Osteoblast (primary cell): ENCODE results near the gene PLAGL2. TPM values are rescaled to one million over a fixed set of nuclear protein-coding genes. Genes with fewer than 3 reads are reported as not detected.
"Not testable (repeated sequence)": the region's sequence is repeated elsewhere in the genome, so short reads cannot be mapped to it uniquely, and the experiment has no call there.

Experiments
- DNase-seq: peaks from one replicate; pipeline ENCODE4 v3.0.0; 2011; ENCODE audit warnings: low spot score, mixed read lengths; ENCODE audit not compliant: insufficient read length; ENCODE audit errors: missing footprints
- H2AFZ ChIP-seq: 2 replicates; pipeline ENCODE4 v1.6.0; 2011; ENCODE audit warnings: mild to moderate bottlenecking, low read length
- H3K27ac ChIP-seq: 2 replicates; pipeline ENCODE4 v1.5.1; 2011; ENCODE audit warnings: mild to moderate bottlenecking, low read depth, low read length, moderate library complexity
- H3K27me3 ChIP-seq: 2 replicates; pipeline ENCODE4 v1.6.0; 2012; ENCODE audit warnings: mild to moderate bottlenecking, control low read depth, inconsistent platforms, low read length, moderate library complexity; ENCODE audit not compliant: insufficient read depth
- H3K36me3 ChIP-seq: 2 replicates; pipeline ENCODE4 v1.5.1; 2011; ENCODE audit warnings: mild to moderate bottlenecking, low read length, control low read depth, moderate library complexity; ENCODE audit not compliant: insufficient read depth
- H3K4me1 ChIP-seq: 2 replicates; pipeline ENCODE4 v1.5.1; 2011; ENCODE audit warnings: mild to moderate bottlenecking, low read length, control low read depth, moderate library complexity; ENCODE audit not compliant: insufficient read depth
- H3K4me2 ChIP-seq: 2 replicates; pipeline ENCODE4 v1.6.0; 2011; ENCODE audit warnings: mild to moderate bottlenecking, low read length; ENCODE audit not compliant: insufficient read depth
- H3K4me3 ChIP-seq: fragments of 200-600 bp; sonication (generic); 3 replicates; pipeline ENCODE4 v1.5.1; 2012; ENCODE audit warnings: mild to moderate bottlenecking, low read length, inconsistent platforms; ENCODE audit not compliant: insufficient read depth
- H3K79me2 ChIP-seq: 2 replicates; pipeline ENCODE4 v1.6.0; 2012; ENCODE audit warnings: mild to moderate bottlenecking, low read length, control low read depth, inconsistent platforms; ENCODE audit not compliant: insufficient read depth
- H3K9me3 ChIP-seq: 2 replicates; pipeline ENCODE4 v1.5.1; 2011; ENCODE audit warnings: low read depth, low read length, control low read depth
- H4K20me1 ChIP-seq: 2 replicates; pipeline ENCODE4 v1.6.0; 2012; ENCODE audit warnings: mild to moderate bottlenecking, low read length, control low read depth; ENCODE audit not compliant: insufficient read depth
- total RNA-seq: library from RNA; depleted of rRNA; stranded (reverse); fragments of >200 nt; gene quantifications from 2 replicates; pipeline ENCODE4 v1.2.3, GENCODE V29; 2012
- TF ChIP-seq, protein P1 (sequence below): IDR thresholded peaks from 2 replicates; pipeline ENCODE4 v1.5.1; 2011; ENCODE audit warnings: mild to moderate bottlenecking, low read depth, low read length, moderate library complexity; ENCODE audit errors: extremely low read depth

PLAGL2 gene
- total RNA-seq, 1 donor, result 2.5 TPM

DNA sequence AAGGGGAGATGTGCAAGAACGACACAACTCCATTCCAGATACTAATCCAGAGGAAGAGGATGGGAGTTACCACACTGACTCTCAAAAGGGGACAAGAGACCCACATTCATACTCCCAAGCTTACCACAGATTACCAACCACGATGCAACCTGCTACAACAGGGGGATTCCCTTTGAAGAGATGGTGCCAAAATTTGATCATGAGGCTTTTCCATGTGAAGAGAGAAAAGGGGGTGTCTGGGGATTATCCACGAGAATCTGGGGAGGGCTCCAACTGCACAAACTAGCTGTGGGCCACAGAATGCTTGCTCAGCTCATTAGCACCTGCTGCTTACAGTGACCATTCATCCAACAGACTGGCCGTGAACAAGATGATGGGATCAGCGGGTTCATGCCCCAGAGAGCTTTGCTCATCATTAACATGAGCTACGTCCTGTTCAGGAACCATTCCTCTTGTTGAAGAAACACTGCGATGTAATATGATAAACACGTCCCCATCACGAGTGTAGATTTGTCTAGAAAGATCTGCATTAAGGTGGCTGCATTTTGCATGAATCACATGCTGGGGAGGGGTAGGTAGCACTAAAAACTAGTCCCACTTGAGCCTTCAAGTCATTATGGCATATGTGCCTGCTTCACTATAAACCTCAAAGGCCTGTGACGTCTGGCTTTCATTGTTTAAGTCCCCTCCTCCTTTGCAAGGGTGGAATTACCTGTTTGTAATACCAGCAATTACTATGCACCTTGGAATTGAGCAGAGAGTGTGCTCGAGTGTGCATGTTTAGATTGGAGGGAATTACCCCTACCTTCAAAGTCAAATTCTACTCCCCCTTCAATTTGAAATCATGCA lies 4.0 kb downstream of the PLAGL2 start:
- Histone ChIP-seq H3K36me3 (peaks cover 19% of the 10 kb centered on the region), H3K79me2 (peaks cover 88% of the 10 kb centered on the region), H3K27me3 (no peaks in the 10 kb centered on the region), H3K4me2 (no peak overlapping the region), H4K20me1 (peaks cover 35% of the 10 kb centered on the region), H3K27ac (no peak overlapping the region), H2AFZ (no peak overlapping the region), H3K9me3 (no peaks in the 10 kb centered on the region), H3K4me3 (no peak overlapping the region), H3K4me1 (peaks cover 38% of the 10 kb centered on the region)
- DNase-seq, result peak; percentile 43
- TF ChIP-seq, protein P1, sequence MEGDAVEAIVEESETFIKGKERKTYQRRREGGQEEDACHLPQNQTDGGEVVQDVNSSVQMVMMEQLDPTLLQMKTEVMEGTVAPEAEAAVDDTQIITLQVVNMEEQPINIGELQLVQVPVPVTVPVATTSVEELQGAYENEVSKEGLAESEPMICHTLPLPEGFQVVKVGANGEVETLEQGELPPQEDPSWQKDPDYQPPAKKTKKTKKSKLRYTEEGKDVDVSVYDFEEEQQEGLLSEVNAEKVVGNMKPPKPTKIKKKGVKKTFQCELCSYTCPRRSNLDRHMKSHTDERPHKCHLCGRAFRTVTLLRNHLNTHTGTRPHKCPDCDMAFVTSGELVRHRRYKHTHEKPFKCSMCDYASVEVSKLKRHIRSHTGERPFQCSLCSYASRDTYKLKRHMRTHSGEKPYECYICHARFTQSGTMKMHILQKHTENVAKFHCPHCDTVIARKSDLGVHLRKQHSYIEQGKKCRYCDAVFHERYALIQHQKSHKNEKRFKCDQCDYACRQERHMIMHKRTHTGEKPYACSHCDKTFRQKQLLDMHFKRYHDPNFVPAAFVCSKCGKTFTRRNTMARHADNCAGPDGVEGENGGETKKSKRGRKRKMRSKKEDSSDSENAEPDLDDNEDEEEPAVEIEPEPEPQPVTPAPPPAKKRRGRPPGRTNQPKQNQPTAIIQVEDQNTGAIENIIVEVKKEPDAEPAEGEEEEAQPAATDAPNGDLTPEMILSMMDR, result no peak

- no peak overlapping the region for H2AFZ ChIP-seq
- H3K4me1 ChIP-seq, result peaks cover 31% of the 10 kb centered on the region
- no peak overlapping the region for H3K4me3 ChIP-seq
- H3K4me2 ChIP-seq, result peak overlapping the region; percentile 19
- H3K36me3 ChIP-seq, result peaks cover 31% of the 10 kb centered on the region
- H3K79me2 ChIP-seq, result peaks cover 74% of the 10 kb centered on the region
- peak overlapping the region; percentile 57 for H3K27ac ChIP-seq
- no peaks in the 10 kb centered on the region for H3K27me3 ChIP-seq
- TF ChIP-seq, protein P1, result no peak
- peak; percentile 50 for DNase-seq
- peaks cover 35% of the 10 kb centered on the region for H4K20me1 ChIP-seq
- H3K9me3 ChIP-seq, result no peaks in the 10 kb centered on the region
Observed at GRCh38 chr20:32201977-32202363, 5.6 kb downstream of the PLAGL2 start.

DNA sequence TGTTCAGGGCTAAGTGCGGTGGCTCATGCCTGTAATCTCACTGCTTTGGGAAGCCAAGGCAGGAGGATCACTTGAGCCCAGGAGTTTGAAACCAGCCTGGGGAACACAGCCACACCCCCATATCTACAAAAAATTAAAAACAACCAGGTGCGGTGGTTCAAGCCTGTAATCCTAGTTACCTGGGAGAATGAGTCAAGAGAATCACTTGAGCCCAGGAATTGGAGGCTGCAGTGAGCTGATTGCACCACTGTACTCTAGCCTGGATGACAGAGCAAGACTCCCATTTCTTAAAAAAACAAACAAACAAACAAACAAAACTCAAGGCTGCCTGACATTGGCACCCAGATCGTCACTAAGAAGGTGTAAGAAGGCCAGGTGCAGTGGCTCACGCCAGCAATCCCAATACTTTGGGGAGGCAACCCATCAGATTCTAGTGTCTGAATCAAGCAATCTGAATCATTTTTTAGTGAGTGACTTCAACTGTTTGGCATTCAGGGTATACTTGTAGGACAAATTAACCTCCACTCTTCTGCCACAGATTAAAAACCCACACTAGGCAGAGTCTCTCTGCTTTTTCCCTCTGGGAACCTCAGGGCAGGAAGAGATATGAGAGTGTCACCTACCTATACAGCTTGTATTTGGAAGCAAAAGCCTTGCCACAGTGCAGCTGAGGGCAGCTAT lies 6.1 kb downstream of the PLAGL2 start:
- Histone ChIP-seq H3K4me2 (peak overlapping the region; percentile 19), H4K20me1 (peaks cover 33% of the 10 kb centered on the region), H3K4me3 (no peak overlapping the region), H3K4me1 (peaks cover 26% of the 10 kb centered on the region), H3K27me3 (no peaks in the 10 kb centered on the region), H3K27ac (peak overlapping the region; percentile 57), H3K9me3 (no peaks in the 10 kb centered on the region), H3K79me2 (peaks cover 69% of the 10 kb centered on the region), H2AFZ (no peak overlapping the region), H3K36me3 (peaks cover 32% of the 10 kb centered on the region)
- DNase-seq, result peak; percentile 93
- TF ChIP-seq, protein P1, result no peak

GRCh38 chr20:32199006-32199405 lies 8.5 kb downstream of the PLAGL2 start:
- H3K9me3 ChIP-seq, result no peaks in the 10 kb centered on the region
- DNase-seq, result no peak
- H3K4me2 ChIP-seq, result no peak overlapping the region
- H3K27ac ChIP-seq, result no peak overlapping the region
- H3K4me1 ChIP-seq, result peaks cover 16% of the 10 kb centered on the region
- peaks cover 24% of the 10 kb centered on the region for H4K20me1 ChIP-seq
- H3K27me3 ChIP-seq, result no peaks in the 10 kb centered on the region
- H3K4me3 ChIP-seq, result no peak overlapping the region
- H2AFZ ChIP-seq, result no peak overlapping the region
- TF ChIP-seq, protein P1, result no peak
- H3K79me2 ChIP-seq, result peaks cover 48% of the 10 kb centered on the region
- H3K36me3 ChIP-seq, result peaks cover 46% of the 10 kb centered on the region

DNA sequence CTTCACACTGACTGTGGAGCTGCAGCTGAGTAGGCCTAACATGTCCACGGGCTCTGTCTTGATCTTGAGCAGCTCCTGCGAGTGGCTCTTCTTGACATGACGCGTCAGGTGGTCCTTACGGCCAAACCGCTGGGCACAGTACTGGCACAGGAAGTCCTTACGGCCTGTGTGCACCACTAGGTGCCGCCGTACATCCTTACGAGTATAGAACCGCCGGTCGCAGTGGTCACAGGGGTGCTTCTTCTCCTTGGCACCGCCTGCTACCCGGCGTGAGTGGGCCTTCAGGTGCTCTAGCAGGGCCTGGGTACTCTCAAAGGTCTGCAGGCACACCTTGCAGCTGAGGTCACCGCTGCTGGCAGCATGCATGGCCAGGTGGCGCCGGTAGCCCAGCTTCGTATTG lies 10.4 kb downstream of the PLAGL2 start:
- not testable (repeated sequence) for DNase-seq, H3K9me3 ChIP-seq, H3K27ac ChIP-seq, H2AFZ ChIP-seq, H3K27me3 ChIP-seq, H3K4me3 ChIP-seq, H3K4me2 ChIP-seq
- Histone ChIP-seq H3K4me1 (peaks cover 11% of the 10 kb centered on the region), H3K79me2 (peaks cover 29% of the 10 kb centered on the region), H3K36me3 (peaks cover 46% of the 10 kb centered on the region), H4K20me1 (peaks cover 15% of the 10 kb centered on the region)
